BJ (cell line): ENCODE data around the gene ZMYND10. TPM values are rescaled to one million over a fixed set of nuclear protein-coding genes. Genes with fewer than 3 reads are reported as not detected.

Experiments used
- CTCF ChIA-PET: fragments of 350-600 bp; formaldehyde crosslinking; extraction: SDS; loops from one replicate; lab custom pipeline; 2021; ENCODE audit warnings: antibody characterized with exemption, inconsistent platforms; lab: Yijun Ruan, JAX
- POLR2A ChIA-PET: fragments of 300-600 bp; sonication (Branson Sonifier 250); formaldehyde crosslinking; extraction: SDS; loops from one replicate; lab custom pipeline; 2021; ENCODE audit warnings: antibody characterized with exemption; lab: Charles Lee
- DNase-seq: peaks from one replicate; pipeline ENCODE4 v3.0.0-alpha.2; 2011; ENCODE audit warnings: low read depth
- H3K27me3 ChIP-seq: 2 replicates; pipeline ENCODE4 v1.6.0; 2011; ENCODE audit warnings: low read length; ENCODE audit not compliant: control insufficient read depth, insufficient read depth
- H3K36me3 ChIP-seq: 2 replicates; pipeline ENCODE4 v1.5.1; 2011; ENCODE audit warnings: low read length; ENCODE audit not compliant: control insufficient read depth, insufficient read depth
- H3K4me3 ChIP-seq: 2 replicates; pipeline ENCODE4 v1.5.1; 2011; ENCODE audit warnings: low read depth, mild to moderate bottlenecking, control low read depth, low read length
- CTCF ChIP-seq: IDR thresholded peaks from 2 replicates; pipeline ENCODE4 v1.5.1; 2011; ENCODE audit warnings: low read depth, mild to moderate bottlenecking, control low read depth, inconsistent platforms, low read length, moderate library complexity; ENCODE audit not compliant: insufficient read depth
- polyA plus RNA-seq: library from polyadenylated mRNA; depleted of rRNA; stranded (reverse); fragments of >200 nt; gene quantifications from 2 replicates; pipeline ENCODE4 v1.2.3, GENCODE V29; 2011

The ZMYND10 gene
- polyA plus RNA-seq, 1 experiment = 1.3 TPM

DNA sequence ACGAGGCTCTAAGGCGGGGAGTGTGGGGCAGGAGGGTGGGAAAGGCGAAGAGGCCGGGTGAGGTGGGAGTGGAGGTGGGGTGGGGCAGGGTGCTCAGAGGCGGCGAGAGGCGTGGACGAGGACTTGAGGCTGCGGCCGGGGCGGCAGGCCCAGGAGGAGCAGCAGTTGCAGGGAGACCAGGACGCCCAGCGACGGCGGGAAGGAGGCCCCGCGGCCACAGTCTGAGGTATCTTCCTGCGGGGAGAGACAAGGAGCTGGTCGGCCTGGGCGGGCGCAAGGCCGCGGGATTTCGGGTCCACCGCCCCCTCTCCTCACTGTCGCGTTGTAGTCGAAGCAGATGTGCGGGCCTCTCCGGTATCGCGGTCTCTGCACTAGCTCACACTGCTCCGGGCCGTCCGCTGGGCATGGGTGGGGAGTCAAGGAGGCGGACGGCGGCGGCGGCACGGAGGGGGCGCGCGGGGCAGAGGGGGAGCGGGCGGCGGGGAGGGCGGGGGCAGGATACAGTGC lies 19.1 kb upstream of the ZMYND10 start:
- ChIA-PET POLR2A (interaction anchor here (0.6 kb wide), 1 partner anchor 662 kb away, joined by 5 read pairs; no protein-coding TSS in a partner anchor), CTCF (no interaction called here)
- no peaks in the 10 kb centered on the region for H3K36me3 ChIP-seq
- peak overlapping the region; percentile 47 for H3K4me3 ChIP-seq
- H3K27me3 ChIP-seq = peaks cover 2% of the 10 kb centered on the region
- DNase-seq = no peak
- no peak for TF ChIP-seq CTCF

- H3K27me3 ChIP-seq = no peaks in the 10 kb centered on the region
- DNase-seq = no peak
- peaks cover 11% of the 10 kb centered on the region for H3K36me3 ChIP-seq
- H3K4me3 ChIP-seq = peak overlapping the region; percentile 13
- CTCF ChIA-PET = no interaction called here
- POLR2A ChIA-PET = no interaction called here
- no peak for TF ChIP-seq CTCF
These were observed 14.2 kb upstream of the ZMYND10 start for GRCh38 chr3:50359760-50360110.

- POLR2A ChIA-PET = interaction anchor here (0.5 to 0.6 kb wide), 2 partner anchors 22 to 207 kb away, joined by 4 to 5 read pairs; no protein-coding TSS in a partner anchor
- no peak for TF ChIP-seq CTCF
- peak; percentile 98 for DNase-seq
- H3K36me3 ChIP-seq = peaks cover 16% of the 10 kb centered on the region
- H3K27me3 ChIP-seq = no peaks in the 10 kb centered on the region
- CTCF ChIA-PET = no interaction called here
- H3K4me3 ChIP-seq = peak within 1 kb of the TSS; percentile 76
These were observed 13.6 kb upstream of the ZMYND10 start, which contains the start of gene TMEM115 for GRCh38 chr3:50358911-50359759. TMEM115 (minus strand) TSS chr3:50359521; CDS start chr3:50359063, 458 bp downstream.

DNA sequence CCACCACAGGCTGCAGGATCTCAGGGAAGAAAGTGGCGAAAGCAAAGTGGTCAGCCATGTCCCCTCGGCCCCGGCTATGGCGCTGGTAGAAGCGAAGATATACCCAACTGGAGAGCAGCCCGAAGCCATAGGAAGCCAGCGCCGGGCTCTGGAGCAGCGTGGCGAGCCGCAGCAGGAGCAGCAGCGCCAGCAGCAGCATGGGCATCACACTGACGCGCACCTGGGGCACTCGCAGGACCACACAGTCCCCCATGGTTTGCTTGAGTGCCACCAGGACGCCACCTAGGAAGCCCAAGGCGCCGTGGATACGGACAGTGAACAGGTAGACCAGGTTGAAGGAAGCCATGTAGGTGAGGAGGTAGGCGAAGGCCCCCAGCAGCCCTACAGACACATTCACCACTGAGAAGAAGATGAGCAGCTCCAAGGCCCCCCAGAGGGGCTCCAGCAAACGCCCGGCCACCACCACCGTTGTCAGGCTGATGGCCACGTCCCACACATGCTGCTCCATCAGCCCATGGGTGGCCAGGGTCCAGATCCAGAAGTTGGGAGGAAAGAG lies 12.9 kb upstream of the ZMYND10 start:
- no peak for TF ChIP-seq CTCF
- H3K4me3 ChIP-seq = peak overlapping the region; percentile 76
- H3K36me3 ChIP-seq = peaks cover 19% of the 10 kb centered on the region
- no peak for DNase-seq
- POLR2A ChIA-PET = no interaction called here
- H3K27me3 ChIP-seq = no peaks in the 10 kb centered on the region
- CTCF ChIA-PET = no interaction called here

DNA sequence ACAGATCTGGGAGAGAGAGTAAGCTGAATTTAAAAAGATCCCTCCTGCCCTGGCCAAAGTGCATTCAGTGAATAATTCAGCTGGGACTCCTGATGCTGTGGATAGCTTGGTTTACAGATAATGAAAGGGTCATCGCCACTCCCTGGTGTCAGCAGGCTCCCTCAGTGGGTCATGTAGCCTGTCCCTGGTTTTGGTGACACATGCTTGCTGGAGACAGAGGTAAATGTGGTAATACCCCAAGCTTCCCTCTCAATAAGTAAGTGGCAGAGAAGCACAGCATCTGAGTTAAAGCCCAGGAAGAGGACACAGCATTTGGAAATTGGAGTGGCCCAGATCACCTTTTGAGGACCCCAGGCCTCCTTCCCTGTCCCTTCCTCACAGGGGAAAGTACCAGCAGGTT lies 11.9 kb upstream of the ZMYND10 start:
- no peak for TF ChIP-seq CTCF
- POLR2A ChIA-PET = no interaction called here
- DNase-seq = no peak
- Histone ChIP-seq H3K4me3 (peak overlapping the region; percentile 76), H3K27me3 (no peaks in the 10 kb centered on the region), H3K36me3 (peaks cover 23% of the 10 kb centered on the region)
- CTCF ChIA-PET = interaction anchor here (1.0 to 1.3 kb wide), 4 partner anchors 10 to 191 kb away, joined by 3 to 7 read pairs (median 3); no protein-coding TSS in a partner anchor
